K562 (cell line): ENCODE results near the gene NHS.

ENCODE experiments used
- KAT7 ChIP-seq: sonication (generic); formaldehyde crosslinking; IDR thresholded peaks from 2 replicates; pipeline ENCODE4 v1.8.0; 2022; ENCODE audit warnings: missing genetic modification reagents, mild to moderate bottlenecking, borderline replicate concordance
- SIN3A ChIP-seq, 2 experiments: fragments of 150-350 bp in 1 of 2; IDR thresholded peaks; 2 replicates each; pipeline ENCODE4 v1.6.1; 2011 to 2016; ENCODE audit warnings: borderline replicate concordance in 2 of 2, low read depth in 2 of 2, low read length in 2 of 2, mild to moderate bottlenecking in 2 of 2, moderate library complexity in 2 of 2; ENCODE audit not compliant: control insufficient read depth in 1 of 2
- U2AF1 ChIP-seq: fragments of 200-400 bp; formaldehyde crosslinking; optimal IDR thresholded peaks from 2 replicates; pipeline ENCODE3; 2017; ENCODE audit warnings: mild to moderate bottlenecking, low read depth, low read length, moderate library complexity
- ZNF3 ChIP-seq: fragments of 250-450 bp; sonication (Bioruptor Pico); IDR thresholded peaks from 2 replicates; pipeline ENCODE4 v1.5.0; 2021; ENCODE audit warnings: mild to moderate bottlenecking, moderate library complexity
- ZNF668 ChIP-seq: fragments of 250-450 bp; sonication (Bioruptor Pico); IDR thresholded peaks from 2 replicates; pipeline ENCODE4 v1.8.0; 2022; ENCODE audit warnings: mild to moderate bottlenecking, inconsistent platforms
- TF ChIP-seq, protein P1 (sequence below): fragments of 250-450 bp; sonication (Bioruptor Pico); IDR thresholded peaks from 2 replicates; pipeline ENCODE4 v1.8.0; 2022; ENCODE audit warnings: moderate library complexity, mild to moderate bottlenecking, inconsistent platforms
- TF ChIP-seq, protein P2 (sequence below), 3 experiments: IDR thresholded peaks in 2 of 3; conservative IDR thresholded peaks in 1 of 3; 2 replicates each; pipeline ENCODE4 v1.5.1; 2011 to 2012; ENCODE audit warnings: low read length in 3 of 3, mild to moderate bottlenecking in 3 of 3, control low read depth in 2 of 3, improper control_type of control experiment in 1 of 3, inconsistent platforms in 1 of 3, low read depth in 1 of 3, mixed read lengths in 1 of 3, moderate library complexity in 1 of 3; ENCODE audit not compliant: insufficient read depth in 2 of 3

DNA sequence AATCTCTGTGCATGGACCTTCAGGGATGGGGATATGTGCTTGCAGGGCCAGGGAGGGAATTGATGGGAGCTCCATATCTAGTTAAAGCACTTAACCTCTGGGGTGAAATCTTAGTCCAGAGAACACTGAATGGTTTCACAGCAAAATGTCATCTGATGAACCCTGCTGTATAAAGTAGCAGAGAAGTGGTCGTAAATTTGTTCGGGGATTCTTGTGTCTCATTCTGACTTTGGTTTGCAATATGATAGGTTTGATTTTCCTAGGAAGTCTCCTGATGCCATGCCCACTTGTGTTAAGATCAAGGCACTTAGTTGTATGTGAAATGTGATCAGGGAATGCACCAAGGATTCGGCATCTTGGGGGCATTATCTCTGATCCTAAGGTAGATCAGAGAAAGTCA lies 96.9 kb downstream of the NHS start:
- TF ChIP-seq ZNF3 (CRISPR knock-in tag), result no peak
- TF ChIP-seq, protein P1, sequence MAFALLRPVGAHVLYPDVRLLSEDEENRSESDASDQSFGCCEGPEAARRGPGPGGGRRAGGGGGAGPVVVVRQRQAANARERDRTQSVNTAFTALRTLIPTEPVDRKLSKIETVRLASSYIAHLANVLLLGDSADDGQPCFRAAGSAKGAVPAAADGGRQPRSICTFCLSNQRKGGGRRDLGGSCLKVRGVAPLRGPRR, result no peak
- TF ChIP-seq U2AF1, result no peak
- TF ChIP-seq, protein P2, sequence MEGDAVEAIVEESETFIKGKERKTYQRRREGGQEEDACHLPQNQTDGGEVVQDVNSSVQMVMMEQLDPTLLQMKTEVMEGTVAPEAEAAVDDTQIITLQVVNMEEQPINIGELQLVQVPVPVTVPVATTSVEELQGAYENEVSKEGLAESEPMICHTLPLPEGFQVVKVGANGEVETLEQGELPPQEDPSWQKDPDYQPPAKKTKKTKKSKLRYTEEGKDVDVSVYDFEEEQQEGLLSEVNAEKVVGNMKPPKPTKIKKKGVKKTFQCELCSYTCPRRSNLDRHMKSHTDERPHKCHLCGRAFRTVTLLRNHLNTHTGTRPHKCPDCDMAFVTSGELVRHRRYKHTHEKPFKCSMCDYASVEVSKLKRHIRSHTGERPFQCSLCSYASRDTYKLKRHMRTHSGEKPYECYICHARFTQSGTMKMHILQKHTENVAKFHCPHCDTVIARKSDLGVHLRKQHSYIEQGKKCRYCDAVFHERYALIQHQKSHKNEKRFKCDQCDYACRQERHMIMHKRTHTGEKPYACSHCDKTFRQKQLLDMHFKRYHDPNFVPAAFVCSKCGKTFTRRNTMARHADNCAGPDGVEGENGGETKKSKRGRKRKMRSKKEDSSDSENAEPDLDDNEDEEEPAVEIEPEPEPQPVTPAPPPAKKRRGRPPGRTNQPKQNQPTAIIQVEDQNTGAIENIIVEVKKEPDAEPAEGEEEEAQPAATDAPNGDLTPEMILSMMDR (IDR thresholded peaks at IDR 0.05 in 2 of 3, conservative IDR thresholded peaks at IDR 0.05 in 1 of 3; ENCODE audit: insufficient read depth in 2 of 3, low read depth in 1 of 3, low read length in 3 of 3), result no peak
- no peak for TF ChIP-seq KAT7 (CRISPR knock-in tag)
- TF ChIP-seq SIN3A (IDR thresholded peaks at IDR 0.05; ENCODE audit: borderline replicate concordance in 2 of 2, control insufficient read depth in 1 of 2, low read depth in 2 of 2, low read length in 2 of 2), result no peak
- TF ChIP-seq ZNF668 (CRISPR knock-in tag), result no peak
